H1 (cell line): ENCODE measurements around the gene LPIN2. TPM values are rescaled to one million over a fixed set of nuclear protein-coding genes. Genes with fewer than 3 reads are reported as not detected.

Source experiments
- CTCF ChIA-PET: fragments of 300-600 bp; sonication (Branson Sonifier 250); formaldehyde crosslinking; loops from one replicate; lab custom pipeline; 2021; ENCODE audit not compliant: partially characterized antibody; lab: Charles Lee
- POLR2A ChIA-PET: fragments of 300-600 bp; sonication (Branson Sonifier 250); formaldehyde crosslinking; loops from one replicate; lab custom pipeline; 2021; ENCODE audit warnings: inconsistent platforms; ENCODE audit not compliant: partially characterized antibody; lab: Charles Lee
- DNase-seq, 2 experiments: peaks; one replicate each; pipeline versions ENCODE4 v3.0.0 to v3.0.0-alpha.2; 2010 to 2022; ENCODE audit warnings: low spot score in 2 of 2, low read depth in 1 of 2, mixed read lengths in 1 of 2
- FAIRE-seq: peaks from 2 replicates; lab custom pipeline; 2011; peaks lifted over from hg19 to GRCh38; lab: Jason Lieb, UNC
- H2AFZ ChIP-seq: 2 replicates; pipeline ENCODE4 v1.8.1; 2012; ENCODE audit warnings: low read length, inconsistent platforms
- H2AK5ac ChIP-seq: 2 replicates; pipeline ENCODE4 v1.6.1; 2013; ENCODE audit warnings: low read depth, low read length
- H2BK120ac ChIP-seq: replicated peaks from 2 replicates; pipeline ENCODE3; 2013; ENCODE audit warnings: low read depth, low read length, inconsistent platforms
- H2BK12ac ChIP-seq: 2 replicates; pipeline ENCODE4 v1.6.1; 2013; ENCODE audit warnings: low read depth, low read length
- H2BK15ac ChIP-seq: 2 replicates; pipeline ENCODE4 v1.6.1; 2013; ENCODE audit warnings: low read length
- H2BK20ac ChIP-seq: 2 replicates; pipeline ENCODE4 v1.6.1; 2013; ENCODE audit warnings: low read length
- H2BK5ac ChIP-seq: 2 replicates; pipeline ENCODE4 v1.6.1; 2013; ENCODE audit warnings: low read depth, low read length
- H3K14ac ChIP-seq: 2 replicates; pipeline ENCODE4 v1.6.1; 2013; ENCODE audit warnings: inconsistent platforms; ENCODE audit not compliant: insufficient read length
- H3K18ac ChIP-seq: 2 replicates; pipeline ENCODE4 v1.6.1; 2013; ENCODE audit warnings: low read length; ENCODE audit errors: extremely low read depth
- H3K23ac ChIP-seq: 2 replicates; pipeline ENCODE4 v1.6.1; 2013; ENCODE audit warnings: inconsistent platforms; ENCODE audit not compliant: insufficient read length
- H3K23me2 ChIP-seq: 2 replicates; pipeline ENCODE4 v1.6.1; 2013; ENCODE audit warnings: low read depth, low read length
- H3K27ac ChIP-seq: 2 replicates; pipeline ENCODE4 v1.6.1; 2011; ENCODE audit warnings: low read depth, low read length, inconsistent platforms
- H3K27me3 ChIP-seq, 4 experiments: replicated peaks in 1 of 4; 1 replicate in 1 of 4; 2 replicates in 3 of 4; pipeline versions ENCODE4 v1.6.1 to v1.8.1; 2011 to 2013; ENCODE audit warnings: low read length in 3 of 4, mild to moderate bottlenecking in 3 of 4, inconsistent platforms in 2 of 4, mixed read lengths in 2 of 4, moderate library complexity in 1 of 4; ENCODE audit not compliant: control insufficient read depth in 3 of 4, insufficient read depth in 3 of 4; ENCODE audit errors: extremely low read depth in 1 of 4
- H3K36me3 ChIP-seq, 4 experiments: 2 replicates each; pipeline versions ENCODE4 v1.6.1 to v1.8.1; 2011 to 2013; ENCODE audit warnings: mild to moderate bottlenecking in 4 of 4, low read length in 3 of 4, moderate library complexity in 2 of 4, control low read depth in 1 of 4, inconsistent platforms in 1 of 4; ENCODE audit not compliant: insufficient read depth in 4 of 4, control insufficient read depth in 2 of 4
- H3K4ac ChIP-seq: replicated peaks from 2 replicates; pipeline ENCODE3; 2013; ENCODE audit warnings: low read length, low read depth, mixed read lengths, inconsistent platforms; ENCODE audit not compliant: insufficient read length
- H3K4me1 ChIP-seq, 4 experiments: replicated peaks in 1 of 4; 1 replicate in 1 of 4; 2 replicates in 3 of 4; pipeline versions ENCODE4 v1.6.1 to v1.8.1; 2011 to 2013; ENCODE audit warnings: low read length in 3 of 4, inconsistent platforms in 2 of 4, mixed read lengths in 1 of 4; ENCODE audit not compliant: insufficient read depth in 4 of 4, control insufficient read depth in 3 of 4
- H3K4me2 ChIP-seq, 2 experiments: 2 replicates each; pipeline versions ENCODE4 v1.6.1 to v1.8.1; 2011 to 2013; ENCODE audit warnings: low read depth in 2 of 2, low read length in 2 of 2, control low read depth in 1 of 2, inconsistent platforms in 1 of 2, mild to moderate bottlenecking in 1 of 2; ENCODE audit not compliant: insufficient read depth in 1 of 2
- H3K4me3 ChIP-seq, 4 experiments: fragments of 200-600, 300-600 bp in 1 of 4; sonication (generic), shearing (Covaris generic), sonication (Bioruptor Twin) in 1 of 4; 2 replicates each; pipeline versions ENCODE4 v1.5.1 to v1.8.1; 2011 to 2016; ENCODE audit warnings: low read length in 4 of 4, low read depth in 3 of 4, control low read depth in 2 of 4, inconsistent platforms in 2 of 4, mild to moderate bottlenecking in 2 of 4, mixed read lengths in 1 of 4, moderate library complexity in 1 of 4; ENCODE audit not compliant: insufficient read depth in 2 of 4; ENCODE audit errors: extremely low read depth in 1 of 4
- H3K56ac ChIP-seq: replicated peaks from 2 replicates; pipeline ENCODE3; 2013; ENCODE audit warnings: low read depth, mild to moderate bottlenecking, mixed read lengths, low read length, inconsistent platforms; ENCODE audit not compliant: insufficient read length
- H3K79me1 ChIP-seq: 2 replicates; pipeline ENCODE4 v1.6.1; 2013; ENCODE audit warnings: low read depth, low read length, control low read depth
- H3K79me2 ChIP-seq, 2 experiments: 2 replicates each; pipeline versions ENCODE4 v1.6.1 to v1.8.1; 2012 to 2013; ENCODE audit warnings: low read length in 2 of 2, mild to moderate bottlenecking in 2 of 2, inconsistent platforms in 1 of 2; ENCODE audit not compliant: insufficient read depth in 2 of 2, control insufficient read depth in 1 of 2
- H3K9ac ChIP-seq, 4 experiments: replicated peaks in 1 of 4; 1 replicate in 1 of 4; 2 replicates in 3 of 4; pipeline versions ENCODE4 v1.6.1 to v1.8.1; 2011 to 2013; ENCODE audit warnings: low read depth in 3 of 4, low read length in 3 of 4, control low read depth in 2 of 4, mild to moderate bottlenecking in 2 of 4, moderate library complexity in 2 of 4, inconsistent platforms in 1 of 4; ENCODE audit errors: extremely low read depth in 1 of 4
- H3K9me3 ChIP-seq, 2 experiments: 2 replicates each; pipeline versions ENCODE4 v1.6.1 to v1.8.1; 2012 to 2013; ENCODE audit warnings: mild to moderate bottlenecking in 2 of 2, moderate library complexity in 2 of 2, control low read depth in 1 of 2, inconsistent platforms in 1 of 2, low read depth in 1 of 2, low read length in 1 of 2, mixed read lengths in 1 of 2; ENCODE audit not compliant: insufficient read depth in 2 of 2
- H4K20me1 ChIP-seq, 2 experiments: replicated peaks in 1 of 2; 2 replicates each; pipeline versions ENCODE3 to v1.8.1; 2011 to 2013; ENCODE audit warnings: inconsistent platforms in 2 of 2, low read length in 2 of 2, mild to moderate bottlenecking in 1 of 2; ENCODE audit not compliant: insufficient read depth in 2 of 2, control insufficient read depth in 1 of 2
- H4K5ac ChIP-seq: 2 replicates; pipeline ENCODE4 v1.6.1; 2013; ENCODE audit warnings: low read length, low read depth, mixed read lengths, inconsistent platforms; ENCODE audit not compliant: insufficient read length
- H4K8ac ChIP-seq: 2 replicates; pipeline ENCODE4 v1.8.0; 2013; ENCODE audit warnings: mild to moderate bottlenecking, moderate library complexity, low read length, inconsistent platforms; ENCODE audit not compliant: insufficient read depth; ENCODE audit errors: extremely low read depth
- H4K91ac ChIP-seq: replicated peaks from 2 replicates; pipeline ENCODE3; 2013; ENCODE audit warnings: low read length, mixed read lengths, inconsistent platforms; ENCODE audit not compliant: insufficient read length
- KDM4A ChIP-seq: IDR thresholded peaks from one replicate; pipeline ENCODE4 v1.7.1; 2012; ENCODE audit warnings: low read depth, mild to moderate bottlenecking, moderate library complexity, low read length, inconsistent platforms; ENCODE audit not compliant: severe bottlenecking
- PHF8 ChIP-seq: fragments of 200-600 bp; sonication (generic); conservative IDR thresholded peaks from 2 replicates; pipeline ENCODE4 v1.7.1; 2012; ENCODE audit warnings: low read depth, mild to moderate bottlenecking, inconsistent platforms, low read length, moderate library complexity
- SIN3A ChIP-seq, 2 experiments: IDR thresholded peaks in 1 of 2; conservative IDR thresholded peaks in 1 of 2; 2 replicates each; pipeline ENCODE4 v1.6.1; 2011 to 2012; ENCODE audit warnings: low read length in 2 of 2, improper control_type of control experiment in 1 of 2, low read depth in 1 of 2, mild to moderate bottlenecking in 1 of 2
- TEAD4 ChIP-seq: IDR thresholded peaks from 2 replicates; pipeline ENCODE4 v1.6.1; 2012; ENCODE audit warnings: low read depth, low read length, inconsistent platforms, mixed read lengths
- ZNF274 ChIP-seq: IDR thresholded peaks from 2 replicates; pipeline ENCODE4 v1.7.0; 2012; ENCODE audit warnings: low read length, borderline replicate concordance; ENCODE audit errors: extremely low read depth
- WGBS, 2 experiments: shearing (Covaris generic) in 1 of 2; methylation state at CpG; one replicate each; pipeline versions ENCODE4 v1.1.6 to v1.1.7; 2013 to 2015; ENCODE audit warnings: low lambda C conversion rate in 2 of 2, mixed read lengths in 2 of 2, inconsistent platforms in 1 of 2, low coverage in 1 of 2, missing lambda C conversion rate in 1 of 2; ENCODE audit not compliant: insufficient replicate concordance in 2 of 2, insufficient coverage in 1 of 2, insufficient read length in 1 of 2; ENCODE audit errors: extremely low coverage in 1 of 2, missing lambda C conversion rate in 1 of 2; 5-methylcytosine and 5-hydroxymethylcytosine counted together
- polyA plus RNA-seq, 7 experiments: library from polyadenylated mRNA; depleted of rRNA in 3 of 7; stranded (reverse) in 5 of 7; unstranded in 2 of 7; fragments of >200 nt in 5 of 7; fragments of 200-250 nt in 2 of 7; gene quantifications; 1 replicate in 5 of 7; 2 replicates in 1 of 7; 4 replicates in 1 of 7; pipeline versions ENCODE4 v1.2.1 to v1.2.3, GENCODE V29; 2011 to 2013; ENCODE audit warnings: missing spikeins in 2 of 7, mixed read lengths in 2 of 7
- total RNA-seq: library from RNA; stranded (reverse); fragmentation: NEBNext Ultra II Directional; extraction: Animal tissue kit (Norgen Biotek cat#: 25700); gene quantifications from 2 replicates; pipeline ENCODE4 v1.2.1, GENCODE V29; 2021
- TF ChIP-seq, protein P1 (sequence below): IDR thresholded peaks from 2 replicates; pipeline ENCODE4 v1.6.1; 2012; ENCODE audit warnings: inconsistent platforms
- TF ChIP-seq, protein P2 (sequence below): IDR thresholded peaks from 2 replicates; pipeline ENCODE4 v1.6.1; 2011; ENCODE audit warnings: low read depth, mild to moderate bottlenecking, low read length; ENCODE audit not compliant: insufficient read depth

Gene LPIN2
- total and polyA plus RNA-seq, 2 of the 8 experiments (the other 6 are each of a cell fraction or from before 2014, with no cell fraction given) = 7.4 to 14.2 TPM

DNA sequence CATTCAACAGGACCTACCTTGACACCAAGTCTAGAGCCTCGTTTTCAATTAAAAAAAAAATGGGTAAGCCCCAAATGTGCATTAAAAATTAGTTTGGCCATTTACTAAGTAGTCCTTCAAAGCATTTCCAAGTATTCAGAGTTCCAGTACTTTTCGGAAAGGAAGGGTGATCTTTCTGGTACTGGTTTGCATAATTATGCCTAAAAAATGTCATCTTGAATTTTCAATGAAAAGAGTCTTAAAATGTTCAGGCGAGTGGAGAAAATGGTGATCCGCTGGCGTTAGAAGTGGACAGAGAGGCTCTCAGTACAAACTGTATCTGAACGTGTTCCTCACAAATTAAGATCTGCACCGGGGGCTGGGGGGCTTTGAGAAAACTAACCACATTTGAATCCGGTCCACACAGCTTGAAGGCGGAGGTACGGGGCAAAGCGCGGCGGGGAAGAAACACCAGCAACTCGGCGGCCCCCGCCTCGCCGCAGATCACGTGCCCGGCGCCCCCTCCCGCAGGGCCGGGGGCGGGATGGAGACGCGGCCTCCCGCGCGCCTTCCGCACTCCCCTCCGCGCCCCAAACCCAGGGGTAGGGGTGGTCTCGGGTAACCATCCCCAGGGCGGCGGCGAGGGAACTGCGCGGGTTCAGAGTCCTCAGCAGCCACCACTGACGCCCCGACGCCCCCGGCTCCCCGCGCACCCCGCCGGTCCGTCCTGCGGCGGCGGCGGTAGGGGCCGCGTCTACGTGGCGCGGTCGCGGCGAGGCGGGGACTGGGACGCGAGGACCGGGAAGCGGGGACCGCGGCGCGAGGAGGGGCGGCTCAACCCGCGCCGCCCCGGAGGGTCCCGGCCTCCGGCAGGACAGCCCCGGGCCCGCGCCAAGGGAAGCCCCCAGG, 564 bp downstream of the LPIN2 start:
- no peak overlapping the region for H4K91ac ChIP-seq
- H3K9me3 ChIP-seq = no peaks in the 10 kb centered on the region
- H2BK15ac ChIP-seq = no peak overlapping the region
- H3K27me3 ChIP-seq = no peaks in the 10 kb centered on the region; a peak in 1 of 7 replicates
- peak overlapping the region; percentile 51; the same call in 1 of the 2 replicates for H3K27ac ChIP-seq
- peak in 1 of 2 experiments; percentile 70 for DNase-seq
- H3K79me1 ChIP-seq = no peaks in the 10 kb centered on the region; the same call in none of the 2 replicates
- no peaks in the 10 kb centered on the region; the same call in none of the 2 replicates for H3K23me2 ChIP-seq
- POLR2A ChIA-PET = interaction anchor here (0.8 to 2.2 kb wide), 4 partner anchors 13 to 236 kb away, joined by 3 to 7 read pairs (median 3); no protein-coding TSS in a partner anchor
- H3K4me2 ChIP-seq = peak overlapping the region; percentile 65 to 68
- no peak overlapping the region for H2BK5ac ChIP-seq
- H2BK20ac ChIP-seq = no peak overlapping the region
- no peak overlapping the region for H2BK12ac ChIP-seq
- CTCF ChIA-PET = interaction anchor here (1.1 kb wide), 1 partner anchor 32 kb away, joined by 3 read pairs; no protein-coding TSS in a partner anchor
- peak overlapping the region; percentile 60 for H4K8ac ChIP-seq
- peaks cover 0 to 2% of the 10 kb centered on the region in 2 experiments for H4K20me1 ChIP-seq
- no peak overlapping the region for H2AFZ ChIP-seq
- no peak overlapping the region for H3K23ac ChIP-seq
- H3K4ac ChIP-seq = no peak overlapping the region
- 2% methylated on average over 28 of the region's 78 CpGs; no CpG with 5 or more reads in 1 of the 2 experiments for WGBS, 2 experiments
- H3K4me1 ChIP-seq = peaks cover 0 to 6% (median 2%) of the 10 kb centered on the region in 4 experiments; a peak in 3 of 7 replicates
- H3K4me3 ChIP-seq = peak overlapping the region; percentile 51 to 84 (median 72)
- H2BK120ac ChIP-seq = no peak overlapping the region
- FAIRE-seq = no peak
- peak overlapping the region; percentile 10 for H4K5ac ChIP-seq
- H3K56ac ChIP-seq = no peak overlapping the region
- H2AK5ac ChIP-seq = no peak overlapping the region
- H3K79me2 ChIP-seq = peaks cover 0 to 41% of the 10 kb centered on the region in 2 experiments; a peak in 2 of 4 replicates
- H3K9ac ChIP-seq = peak overlapping the region; percentile 55 to 89 (median 68)
- peak overlapping the region; percentile 40; the same call in 1 of the 2 replicates for H3K18ac ChIP-seq
- peaks cover 0 to 7% (median under 1%) of the 10 kb centered on the region in 4 experiments; a peak in 1 of 8 replicates for H3K36me3 ChIP-seq
- H3K14ac ChIP-seq = no peak overlapping the region
- TF ChIP-seq KDM4A = peak; percentile 81
- TF ChIP-seq, protein P1, sequence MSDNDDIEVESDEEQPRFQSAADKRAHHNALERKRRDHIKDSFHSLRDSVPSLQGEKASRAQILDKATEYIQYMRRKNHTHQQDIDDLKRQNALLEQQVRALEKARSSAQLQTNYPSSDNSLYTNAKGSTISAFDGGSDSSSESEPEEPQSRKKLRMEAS = peak; percentile 73
- no peak for TF ChIP-seq ZNF274
- TF ChIP-seq TEAD4 = no peak
- TF ChIP-seq SIN3A (conservative IDR thresholded peaks at IDR 0.05 in 1 of 2, IDR thresholded peaks at IDR 0.05 in 1 of 2; ENCODE audit: low read depth in 1 of 2, low read length in 2 of 2) = 0 out of 4 replicates have a peak, but pooled peaks of 1 of the 2 experiments have one; percentile 23
- TF ChIP-seq PHF8 = 0 out of 2 replicates have a peak, but pooled peaks have one; percentile 51
- TF ChIP-seq, protein P2, sequence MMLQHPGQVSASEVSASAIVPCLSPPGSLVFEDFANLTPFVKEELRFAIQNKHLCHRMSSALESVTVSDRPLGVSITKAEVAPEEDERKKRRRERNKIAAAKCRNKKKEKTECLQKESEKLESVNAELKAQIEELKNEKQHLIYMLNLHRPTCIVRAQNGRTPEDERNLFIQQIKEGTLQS = peak; percentile 22; the same call in 1 of the 2 replicates
